ENCODE results near the gene RXRA.

RXRA gene

GRCh38 chr9:134444038-134444315 is 117.7 kb downstream of the RXRA start:
- no peak for DNase-seq (ENCODE audit: low read depth)
- TF ChIP-seq CTCF (conservative IDR thresholded peaks at IDR 0.05; ENCODE audit: control insufficient read depth, insufficient read depth, low read depth, low read length): no peak
- H3K4me3 ChIP-seq (ENCODE audit: control insufficient read depth, low read depth, low read length): no peak overlapping the region

GRCh38 chr9:134445000-134445399 is 118.7 kb downstream of the RXRA start:
- H3K4me3 ChIP-seq (ENCODE audit: control insufficient read depth, low read depth, low read length): no peak overlapping the region
- DNase-seq (ENCODE audit: low read depth): no peak
- no peak for TF ChIP-seq CTCF (conservative IDR thresholded peaks at IDR 0.05; ENCODE audit: control insufficient read depth, insufficient read depth, low read depth, low read length)

GRCh38 chr9:134449180-134449916 is 123.1 kb downstream of the RXRA start:
- peak; percentile 96 for TF ChIP-seq CTCF (conservative IDR thresholded peaks at IDR 0.05; ENCODE audit: control insufficient read depth, insufficient read depth, low read depth, low read length)
- peak; percentile 94 for DNase-seq (ENCODE audit: low read depth)
- H3K4me3 ChIP-seq (ENCODE audit: control insufficient read depth, low read depth, low read length): no peak overlapping the region

GRCh38 chr9:134451700-134452458 is 125.6 kb downstream of the RXRA start:
- DNase-seq (ENCODE audit: low read depth): no peak
- H3K4me3 ChIP-seq (ENCODE audit: control insufficient read depth, low read depth, low read length): no peak overlapping the region
- no peak for TF ChIP-seq CTCF (conservative IDR thresholded peaks at IDR 0.05; ENCODE audit: control insufficient read depth, insufficient read depth, low read depth, low read length)

- H3K4me3 ChIP-seq (ENCODE audit: control insufficient read depth, low read depth, low read length): no peak overlapping the region
- no peak for DNase-seq (ENCODE audit: low read depth)
- no peak for TF ChIP-seq CTCF (conservative IDR thresholded peaks at IDR 0.05; ENCODE audit: control insufficient read depth, insufficient read depth, low read depth, low read length)
Measured at GRCh38 chr9:134452728-134453127, 126.5 kb downstream of the RXRA start.

GRCh38 chr9:134453776-134454475 is 127.7 kb downstream of the RXRA start:
- DNase-seq (ENCODE audit: low read depth): no peak
- H3K4me3 ChIP-seq (ENCODE audit: control insufficient read depth, low read depth, low read length): no peak overlapping the region
- TF ChIP-seq CTCF (conservative IDR thresholded peaks at IDR 0.05; ENCODE audit: control insufficient read depth, insufficient read depth, low read depth, low read length): no peak
